ENCODE data around the gene CD44. TPM values are rescaled to one million over a fixed set of nuclear protein-coding genes. Genes with fewer than 3 reads are reported as not detected.

CD44 gene
- total and polyA plus RNA-seq, 4 donors: 4.1 to 26.9 (median 14.6) TPM

DNA sequence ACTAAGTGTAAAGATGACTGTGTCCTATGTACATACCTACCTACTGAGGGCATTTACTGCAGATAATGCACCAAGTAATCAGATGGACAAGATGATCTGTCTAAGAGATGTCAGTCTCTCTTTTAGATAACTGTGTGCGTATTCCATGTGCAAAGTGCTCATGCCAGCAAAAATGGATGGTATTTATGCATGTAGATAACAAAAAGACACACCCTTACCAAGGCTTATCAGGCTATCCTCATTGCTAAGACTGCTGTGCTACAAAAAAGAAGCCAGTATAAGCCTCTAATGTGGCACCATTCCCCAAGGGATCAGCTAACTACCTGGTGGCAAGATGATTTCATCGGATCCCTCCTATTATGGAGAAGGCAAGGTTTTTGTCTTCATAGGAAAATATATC is 34.3 kb upstream of the CD44 start:
- WGBS: 90% methylated on average over 2 of the region's 2 CpGs
- H3K9ac ChIP-seq (ENCODE audit: low read depth in 1 of 2, low read length in 2 of 2): no peak overlapping the region
- H3K4me1 ChIP-seq (ENCODE audit: control insufficient read depth in 4 of 4, insufficient read depth in 4 of 4, low read length in 3 of 4): no peaks in the 10 kb centered on the region
- no peak overlapping the region for H3K4me3 ChIP-seq (ENCODE audit: low read depth in 1 of 3, low read length in 3 of 3)
- no peak overlapping the region for H3K27ac ChIP-seq (ENCODE audit: low read depth in 1 of 2, low read length in 2 of 2)
- no peaks in the 10 kb centered on the region for H3K27me3 ChIP-seq (ENCODE audit: control insufficient read depth in 4 of 4, insufficient read depth in 4 of 4, low read length in 3 of 4)
- no peaks in the 10 kb centered on the region for H3K36me3 ChIP-seq (ENCODE audit: control insufficient read depth in 4 of 4, insufficient read depth in 3 of 4, low read depth in 1 of 4, low read length in 3 of 4)
- no peaks in the 10 kb centered on the region for H3K9me3 ChIP-seq (ENCODE audit: control insufficient read depth in 4 of 4, low read length in 3 of 4)
- TF ChIP-seq, protein P1, sequence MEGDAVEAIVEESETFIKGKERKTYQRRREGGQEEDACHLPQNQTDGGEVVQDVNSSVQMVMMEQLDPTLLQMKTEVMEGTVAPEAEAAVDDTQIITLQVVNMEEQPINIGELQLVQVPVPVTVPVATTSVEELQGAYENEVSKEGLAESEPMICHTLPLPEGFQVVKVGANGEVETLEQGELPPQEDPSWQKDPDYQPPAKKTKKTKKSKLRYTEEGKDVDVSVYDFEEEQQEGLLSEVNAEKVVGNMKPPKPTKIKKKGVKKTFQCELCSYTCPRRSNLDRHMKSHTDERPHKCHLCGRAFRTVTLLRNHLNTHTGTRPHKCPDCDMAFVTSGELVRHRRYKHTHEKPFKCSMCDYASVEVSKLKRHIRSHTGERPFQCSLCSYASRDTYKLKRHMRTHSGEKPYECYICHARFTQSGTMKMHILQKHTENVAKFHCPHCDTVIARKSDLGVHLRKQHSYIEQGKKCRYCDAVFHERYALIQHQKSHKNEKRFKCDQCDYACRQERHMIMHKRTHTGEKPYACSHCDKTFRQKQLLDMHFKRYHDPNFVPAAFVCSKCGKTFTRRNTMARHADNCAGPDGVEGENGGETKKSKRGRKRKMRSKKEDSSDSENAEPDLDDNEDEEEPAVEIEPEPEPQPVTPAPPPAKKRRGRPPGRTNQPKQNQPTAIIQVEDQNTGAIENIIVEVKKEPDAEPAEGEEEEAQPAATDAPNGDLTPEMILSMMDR (IDR thresholded peaks at IDR 0.05; ENCODE audit: low read depth, low read length, missing input control): no peak
- TF ChIP-seq RAD21 (IDR thresholded peaks at IDR 0.05) (no peak), SP1 (IDR thresholded peaks at IDR 0.05) (no peak), EGR1 (IDR thresholded peaks at IDR 0.05; ENCODE audit: low read depth in 2 of 2) (no peak), TAF1 (conservative IDR thresholded peaks at IDR 0.05) (no peak), HNF4G (IDR thresholded peaks at IDR 0.05) (no peak)
- TF ChIP-seq, protein P2, sequence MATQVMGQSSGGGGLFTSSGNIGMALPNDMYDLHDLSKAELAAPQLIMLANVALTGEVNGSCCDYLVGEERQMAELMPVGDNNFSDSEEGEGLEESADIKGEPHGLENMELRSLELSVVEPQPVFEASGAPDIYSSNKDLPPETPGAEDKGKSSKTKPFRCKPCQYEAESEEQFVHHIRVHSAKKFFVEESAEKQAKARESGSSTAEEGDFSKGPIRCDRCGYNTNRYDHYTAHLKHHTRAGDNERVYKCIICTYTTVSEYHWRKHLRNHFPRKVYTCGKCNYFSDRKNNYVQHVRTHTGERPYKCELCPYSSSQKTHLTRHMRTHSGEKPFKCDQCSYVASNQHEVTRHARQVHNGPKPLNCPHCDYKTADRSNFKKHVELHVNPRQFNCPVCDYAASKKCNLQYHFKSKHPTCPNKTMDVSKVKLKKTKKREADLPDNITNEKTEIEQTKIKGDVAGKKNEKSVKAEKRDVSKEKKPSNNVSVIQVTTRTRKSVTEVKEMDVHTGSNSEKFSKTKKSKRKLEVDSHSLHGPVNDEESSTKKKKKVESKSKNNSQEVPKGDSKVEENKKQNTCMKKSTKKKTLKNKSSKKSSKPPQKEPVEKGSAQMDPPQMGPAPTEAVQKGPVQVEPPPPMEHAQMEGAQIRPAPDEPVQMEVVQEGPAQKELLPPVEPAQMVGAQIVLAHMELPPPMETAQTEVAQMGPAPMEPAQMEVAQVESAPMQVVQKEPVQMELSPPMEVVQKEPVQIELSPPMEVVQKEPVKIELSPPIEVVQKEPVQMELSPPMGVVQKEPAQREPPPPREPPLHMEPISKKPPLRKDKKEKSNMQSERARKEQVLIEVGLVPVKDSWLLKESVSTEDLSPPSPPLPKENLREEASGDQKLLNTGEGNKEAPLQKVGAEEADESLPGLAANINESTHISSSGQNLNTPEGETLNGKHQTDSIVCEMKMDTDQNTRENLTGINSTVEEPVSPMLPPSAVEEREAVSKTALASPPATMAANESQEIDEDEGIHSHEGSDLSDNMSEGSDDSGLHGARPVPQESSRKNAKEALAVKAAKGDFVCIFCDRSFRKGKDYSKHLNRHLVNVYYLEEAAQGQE (IDR thresholded peaks at IDR 0.05): no peak
- DNase-seq (ENCODE audit: low spot score): no peak

DNA sequence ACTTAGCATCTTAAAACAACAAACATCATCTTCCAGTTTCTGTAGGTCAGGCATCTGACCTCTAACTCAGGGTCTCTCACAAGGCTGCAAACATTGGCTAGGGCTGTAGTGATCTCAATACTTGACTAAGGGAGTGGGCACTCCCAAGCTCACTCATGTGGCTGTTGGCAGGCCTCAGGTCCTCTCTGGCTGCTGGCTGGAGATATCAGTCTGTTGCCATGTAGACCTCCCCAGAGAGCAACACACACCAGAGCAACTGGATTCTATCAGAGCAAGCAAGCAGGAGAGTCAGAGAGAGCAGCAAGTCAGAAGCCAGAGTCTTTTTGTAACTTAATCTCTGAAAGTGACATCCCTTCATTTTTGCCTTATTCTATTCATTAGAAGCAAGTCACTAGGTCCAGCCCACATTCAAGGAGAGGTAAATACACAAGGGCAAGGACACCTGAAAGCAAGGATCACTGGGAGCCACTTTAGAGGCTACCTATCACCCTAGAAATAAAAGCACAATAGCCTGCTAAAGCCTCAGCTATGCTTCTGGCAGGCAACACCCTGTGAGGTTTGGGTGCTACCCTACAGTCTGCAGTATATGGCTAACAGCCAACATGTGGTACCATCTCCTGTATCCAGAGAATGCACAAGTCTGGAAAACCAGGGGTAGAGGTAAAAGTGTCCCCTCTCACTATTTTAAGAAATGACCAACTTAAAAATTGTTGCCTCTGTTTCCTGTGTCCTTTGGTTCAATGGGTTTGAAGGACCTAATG is 33.5 kb upstream of the CD44 start:
- H3K4me3 ChIP-seq (ENCODE audit: low read depth in 1 of 3, low read length in 3 of 3): no peak overlapping the region
- H3K9ac ChIP-seq (ENCODE audit: low read depth in 1 of 2, low read length in 2 of 2): no peak overlapping the region
- H3K27ac ChIP-seq (ENCODE audit: low read depth in 1 of 2, low read length in 2 of 2): no peak overlapping the region
- DNase-seq (ENCODE audit: low spot score): peak; percentile 55
- no peak for TF ChIP-seq HNF4A (conservative IDR thresholded peaks at IDR 0.05)
- TF ChIP-seq GABPA (IDR thresholded peaks at IDR 0.05 in 1 of 2, conservative IDR thresholded peaks at IDR 0.05 in 1 of 2): no peak
- TF ChIP-seq, protein P2 (IDR thresholded peaks at IDR 0.05): no peak
- TF ChIP-seq RAD21 (IDR thresholded peaks at IDR 0.05): no peak
- no peak for TF ChIP-seq NR2F2 (IDR thresholded peaks at IDR 0.05)
- TF ChIP-seq RXRA (IDR thresholded peaks at IDR 0.05): no peak
- TF ChIP-seq, protein P1 (IDR thresholded peaks at IDR 0.05; ENCODE audit: low read depth, low read length, missing input control): no peak
- no peak for TF ChIP-seq TAF1 (conservative IDR thresholded peaks at IDR 0.05)
- TF ChIP-seq EGR1 (IDR thresholded peaks at IDR 0.05; ENCODE audit: low read depth in 2 of 2): no peak
- no peak for TF ChIP-seq HNF4G (IDR thresholded peaks at IDR 0.05)
- TF ChIP-seq, protein P3, sequence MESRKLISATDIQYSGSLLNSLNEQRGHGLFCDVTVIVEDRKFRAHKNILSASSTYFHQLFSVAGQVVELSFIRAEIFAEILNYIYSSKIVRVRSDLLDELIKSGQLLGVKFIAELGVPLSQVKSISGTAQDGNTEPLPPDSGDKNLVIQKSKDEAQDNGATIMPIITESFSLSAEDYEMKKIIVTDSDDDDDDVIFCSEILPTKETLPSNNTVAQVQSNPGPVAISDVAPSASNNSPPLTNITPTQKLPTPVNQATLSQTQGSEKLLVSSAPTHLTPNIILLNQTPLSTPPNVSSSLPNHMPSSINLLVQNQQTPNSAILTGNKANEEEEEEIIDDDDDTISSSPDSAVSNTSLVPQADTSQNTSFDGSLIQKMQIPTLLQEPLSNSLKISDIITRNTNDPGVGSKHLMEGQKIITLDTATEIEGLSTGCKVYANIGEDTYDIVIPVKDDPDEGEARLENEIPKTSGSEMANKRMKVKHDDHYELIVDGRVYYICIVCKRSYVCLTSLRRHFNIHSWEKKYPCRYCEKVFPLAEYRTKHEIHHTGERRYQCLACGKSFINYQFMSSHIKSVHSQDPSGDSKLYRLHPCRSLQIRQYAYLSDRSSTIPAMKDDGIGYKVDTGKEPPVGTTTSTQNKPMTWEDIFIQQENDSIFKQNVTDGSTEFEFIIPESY (IDR thresholded peaks at IDR 0.05): no peak
- TF ChIP-seq SP1 (IDR thresholded peaks at IDR 0.05): no peak
- TF ChIP-seq FOXA1 (IDR thresholded peaks at IDR 0.05): no peak
- no peaks in the 10 kb centered on the region for H3K36me3 ChIP-seq (ENCODE audit: control insufficient read depth in 4 of 4, insufficient read depth in 3 of 4, low read depth in 1 of 4, low read length in 3 of 4)
- no peaks in the 10 kb centered on the region for H3K9me3 ChIP-seq (ENCODE audit: control insufficient read depth in 4 of 4, low read length in 3 of 4)
- no peaks in the 10 kb centered on the region for H3K4me1 ChIP-seq (ENCODE audit: control insufficient read depth in 4 of 4, insufficient read depth in 4 of 4, low read length in 3 of 4)
- no peaks in the 10 kb centered on the region for H3K27me3 ChIP-seq (ENCODE audit: control insufficient read depth in 4 of 4, insufficient read depth in 4 of 4, low read length in 3 of 4)
